ENCODE measurements around the gene ADD3. TPM values are rescaled to one million over a fixed set of nuclear protein-coding genes. Genes with fewer than 3 reads are reported as not detected.

ADD3 gene
- total RNA-seq, 1 experiment from 2014 or later = 59.9 TPM

GRCh38 chr10:110153396-110153795, 145.6 kb downstream of the ADD3 start:
- Histone ChIP-seq H3K18ac (ENCODE audit: insufficient read length, low read depth, low read length) (no peak overlapping the region), H2BK12ac (ENCODE audit: insufficient read length, low read depth, low read length) (no peak overlapping the region), H3K9me3 (ENCODE audit: control insufficient read depth, low read depth, low read length) (no peaks in the 10 kb centered on the region), H2AFZ (ENCODE audit: low read length) (no peak overlapping the region), H3K9ac (ENCODE audit: extremely low read depth, insufficient read length, low read length) (no peak overlapping the region), H2BK120ac (ENCODE audit: low read depth, low read length, poor library complexity, severe bottlenecking) (no peak overlapping the region), H3K4me1 (ENCODE audit: insufficient read depth, low read length) (no peaks in the 10 kb centered on the region; the same call in 1 of the 2 replicates), H2BK20ac (ENCODE audit: low read depth, low read length, poor library complexity, severe bottlenecking) (no peak overlapping the region), H2BK15ac (ENCODE audit: low read depth, low read length) (no peak overlapping the region), H3K27me3 (ENCODE audit: insufficient read depth, low read length) (no peaks in the 10 kb centered on the region), H4K20me1 (ENCODE audit: control insufficient read depth, insufficient read depth, insufficient read length) (no peaks in the 10 kb centered on the region), H3K27ac (ENCODE audit: insufficient read length, low read depth, low read length) (no peak overlapping the region), H3K4me2 (ENCODE audit: insufficient read depth, insufficient read length, low read length) (no peak overlapping the region), H3T11ph (ENCODE audit: low read length) (no peak overlapping the region), H3K14ac (ENCODE audit: insufficient read depth, low read length) (no peak overlapping the region; the same call in 1 of the 2 replicates), H2BK5ac (ENCODE audit: insufficient read length, low read length) (no peak overlapping the region), H3K79me2 (ENCODE audit: insufficient read depth, low read length) (no peaks in the 10 kb centered on the region), H3K79me1 (ENCODE audit: insufficient read depth, low read depth, low read length, poor library complexity, severe bottlenecking) (no peaks in the 10 kb centered on the region), H3K56ac (ENCODE audit: insufficient read length, low read depth, low read length) (no peak overlapping the region), H4K8ac (replicated peaks; ENCODE audit: insufficient read length, low read depth, low read length) (no peak overlapping the region), H3K23me2 (ENCODE audit: insufficient read length, low read depth, low read length, poor library complexity, severe bottlenecking) (no peaks in the 10 kb centered on the region), H2AK5ac (ENCODE audit: insufficient read length, low read length) (no peak overlapping the region), H4K91ac (ENCODE audit: insufficient read length, low read depth, low read length) (no peak overlapping the region), H3K23ac (ENCODE audit: insufficient read length, low read depth, low read length) (no peak overlapping the region), H3K4ac (ENCODE audit: low read depth, low read length) (no peak overlapping the region), H4K5ac (ENCODE audit: insufficient read length, low read depth, low read length) (no peak overlapping the region)
- Mint-ChIP-seq H3K27me3 (ENCODE audit: low read depth) (peaks cover 97% of the 10 kb centered on the region), H3K27ac (no peak overlapping the region), H3K4me1 (peaks cover 16 to 26% of the 10 kb centered on the region in 2 experiments), H3K36me3 (ENCODE audit: insufficient read depth in 1 of 3, low read depth in 3 of 3) (no peaks in the 10 kb centered on the region; a peak in 1 of 7 replicates), H3K9me3 (no peaks in the 10 kb centered on the region), H3K4me3 (no peak overlapping the region; a peak in 1 of 5 replicates)
- WGBS (ENCODE audit: extremely low coverage, insufficient read length, low lambda C conversion rate) = no CpG with 5 or more reads among the region's 7 CpGs
- no peak for TF ChIP-seq CTCF (conservative IDR thresholded peaks at IDR 0.05)
- no peak for DNase-seq

All from H9 (cell line).